ENCODE results near the gene HAP1.
A peak's percentile ranks its signal among the peaks of the same experiment; 100 is the strongest.
"Not testable (repeated sequence)": the region's sequence is repeated elsewhere in the genome, so short reads cannot be mapped to it uniquely, and the experiment has no call there.

The HAP1 gene

GRCh38 chr17:41734139-41734948 lies at the start of gene HAP1:
Gene HAP1 (minus strand): TSS chr17:41734643. CDS start chr17:41734634, 9 bp downstream.
- no peak for TF ChIP-seq CTCF (IDR thresholded peaks at IDR 0.05; ENCODE audit: low read depth, low read length)
- H3K4me3 ChIP-seq (replicated peaks in 1 of 2; ENCODE audit: low read depth in 2 of 2, low read length in 2 of 2) = peak within 1 kb of the TSS; percentile 38 to 44
- DNase-seq (ENCODE audit: low read depth in 2 of 2) = peak; percentile 28 to 35

DNA sequence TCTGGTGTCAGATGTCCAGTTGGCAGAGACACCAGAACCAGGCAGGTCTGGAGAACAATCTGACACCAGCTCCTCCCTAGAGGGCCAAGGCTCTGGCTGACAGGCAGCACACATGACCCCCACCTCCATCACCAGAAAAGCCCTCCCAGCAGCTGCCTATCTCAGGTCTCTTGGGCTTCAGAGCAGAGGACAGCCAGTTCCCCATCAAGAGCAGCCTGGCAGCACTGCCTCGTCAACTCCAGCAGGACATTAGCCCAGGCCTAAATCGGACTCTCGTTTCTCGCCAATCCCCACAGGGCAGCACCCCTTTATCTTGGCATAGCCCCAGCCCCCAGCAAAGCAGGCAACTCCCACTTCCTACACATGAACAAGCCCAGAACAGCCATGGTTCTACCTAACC lies 47.7 kb upstream of the HAP1 start:
- no peak overlapping the region for H3K4me3 ChIP-seq (replicated peaks in 1 of 2; ENCODE audit: low read depth in 2 of 2, low read length in 2 of 2)
- no peak for TF ChIP-seq CTCF (IDR thresholded peaks at IDR 0.05; ENCODE audit: low read depth, low read length)
- DNase-seq (ENCODE audit: low read depth in 2 of 2) = peak in 1 of 2 donors; percentile 42

- peak; percentile 26 to 43 for DNase-seq (ENCODE audit: low read depth in 2 of 2)
- no peak for TF ChIP-seq CTCF (IDR thresholded peaks at IDR 0.05; ENCODE audit: low read depth, low read length)
- no peak overlapping the region for H3K4me3 ChIP-seq (replicated peaks in 1 of 2; ENCODE audit: low read depth in 2 of 2, low read length in 2 of 2)
Observed at GRCh38 chr17:41781404-41782110, 47.1 kb upstream of the HAP1 start.

DNA sequence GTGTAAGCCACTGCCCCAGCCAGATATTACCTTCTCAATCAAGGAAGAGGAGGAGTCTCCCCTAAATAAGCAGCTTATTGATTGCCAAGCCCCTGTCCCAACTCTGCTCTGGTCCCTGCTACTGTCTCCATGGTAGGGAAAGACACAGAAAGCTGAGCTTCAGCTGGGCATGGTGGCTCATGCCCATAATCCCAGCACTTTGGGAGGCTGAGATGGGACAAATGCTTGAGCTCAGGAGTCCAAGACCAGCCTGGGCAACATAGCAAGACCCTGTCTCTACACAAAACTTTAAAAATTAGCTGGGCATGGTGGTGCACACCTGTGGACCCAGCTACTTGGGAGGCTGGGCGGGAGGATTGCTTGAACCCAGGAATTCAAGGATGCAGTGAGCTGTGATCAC lies 45.5 kb upstream of the HAP1 start:
- no peak for TF ChIP-seq CTCF (IDR thresholded peaks at IDR 0.05; ENCODE audit: low read depth, low read length)
- no peak overlapping the region for H3K4me3 ChIP-seq (replicated peaks in 1 of 2; ENCODE audit: low read depth in 2 of 2, low read length in 2 of 2)
- no peak for DNase-seq (ENCODE audit: low read depth in 2 of 2)

GRCh38 chr17:41777574-41778188 lies 43.2 kb upstream of the HAP1 start:
- DNase-seq (ENCODE audit: low read depth in 2 of 2) = peak; percentile 95 to 98
- TF ChIP-seq CTCF (IDR thresholded peaks at IDR 0.05; ENCODE audit: low read depth, low read length) = peak; percentile 18
- peak overlapping the region in 1 of 2 donors; percentile 18 for H3K4me3 ChIP-seq (replicated peaks in 1 of 2; ENCODE audit: low read depth in 2 of 2, low read length in 2 of 2)

DNA sequence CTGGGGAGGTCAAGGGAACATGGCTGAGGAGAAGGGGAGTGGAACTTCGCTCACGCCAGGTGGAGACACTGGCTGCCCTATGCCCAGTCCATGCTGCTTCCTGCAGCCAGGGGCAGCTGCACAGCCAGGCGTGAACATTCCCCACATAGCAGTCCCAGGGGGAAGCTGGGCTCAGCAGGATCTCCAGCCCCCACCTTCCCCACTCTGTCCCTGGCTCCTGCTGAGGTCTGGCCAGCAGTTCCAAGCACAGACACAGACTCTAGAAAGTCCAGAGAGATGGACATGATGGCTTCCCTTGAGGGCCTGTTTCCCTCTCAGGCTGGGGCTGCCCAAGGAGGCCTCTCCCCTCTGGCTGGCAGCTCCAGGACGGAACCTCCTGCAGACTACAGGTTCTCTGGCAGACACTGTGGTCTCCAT lies 42.7 kb upstream of the HAP1 start:
- DNase-seq (ENCODE audit: low read depth in 2 of 2) = peak in 1 of 2 donors; percentile 70
- peak overlapping the region in 1 of 2 donors; percentile 18 for H3K4me3 ChIP-seq (replicated peaks in 1 of 2; ENCODE audit: low read depth in 2 of 2, low read length in 2 of 2)
- peak; percentile 47 for TF ChIP-seq CTCF (IDR thresholded peaks at IDR 0.05; ENCODE audit: low read depth, low read length)

GRCh38 chr17:41776262-41776900 lies 41.9 kb upstream of the HAP1 start:
- not testable (repeated sequence) for DNase-seq (ENCODE audit: low read depth in 2 of 2)

More at GRCh38 chr17:41776262-41776900, 41.9 kb upstream of the HAP1 start:
- not testable (repeated sequence) for H3K4me3 ChIP-seq (replicated peaks in 1 of 2; ENCODE audit: low read depth in 2 of 2, low read length in 2 of 2)
